CD4-positive, alpha-beta T cell treated with Interleukin-12 subunit alpha and Interleukin-12 subunit beta, for 1 hour (primary cell): ENCODE results near the gene PTPRN2.

Source experiments
- DNase-seq: peaks from one replicate; pipeline ENCODE4 v3.0.0-alpha.2; 2020

The PTPRN2 gene

DNA sequence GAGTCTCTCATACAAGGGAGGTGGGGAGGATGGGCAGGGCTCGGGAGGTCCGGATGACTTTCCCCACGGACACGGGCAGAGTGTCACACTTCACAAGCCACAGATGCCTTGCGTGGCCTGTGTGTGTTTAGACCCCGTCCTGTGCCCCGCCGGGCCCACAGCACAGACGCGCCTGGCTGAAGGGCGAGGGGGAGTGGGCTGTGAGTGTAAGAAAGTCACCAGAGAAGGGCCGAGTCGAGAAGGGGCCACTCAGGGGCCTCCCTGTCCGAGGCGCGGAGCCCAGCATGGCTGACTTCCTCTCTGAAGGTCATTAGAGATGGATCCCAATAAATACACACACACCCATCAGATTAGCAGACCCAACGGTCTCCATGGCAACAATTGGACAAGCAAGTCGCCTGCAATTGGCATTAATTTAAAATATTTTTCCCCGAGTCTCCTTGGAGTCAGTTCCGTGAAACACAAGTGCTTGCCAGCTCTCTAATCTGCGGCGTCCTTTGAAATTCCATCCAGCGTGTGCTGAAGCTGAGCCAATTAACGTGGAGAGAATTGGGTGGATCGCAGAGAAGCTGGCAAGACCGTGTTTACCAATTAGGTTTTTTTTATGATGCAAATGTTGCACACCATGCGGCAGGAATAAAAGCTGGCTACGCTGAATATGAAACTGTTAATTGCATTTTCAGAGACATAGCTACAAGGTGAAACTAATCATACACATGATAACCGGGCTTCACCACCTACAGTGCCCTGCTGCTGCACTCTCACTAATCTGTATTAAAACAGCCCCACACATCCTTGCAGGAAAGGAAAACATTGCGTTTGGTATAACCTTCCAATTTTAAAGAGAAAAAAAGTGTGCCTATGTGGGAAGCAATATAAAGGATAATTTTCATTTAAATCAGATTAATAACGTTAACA is 571.2 kb downstream of the PTPRN2 start:
- no peak for DNase-seq

DNA sequence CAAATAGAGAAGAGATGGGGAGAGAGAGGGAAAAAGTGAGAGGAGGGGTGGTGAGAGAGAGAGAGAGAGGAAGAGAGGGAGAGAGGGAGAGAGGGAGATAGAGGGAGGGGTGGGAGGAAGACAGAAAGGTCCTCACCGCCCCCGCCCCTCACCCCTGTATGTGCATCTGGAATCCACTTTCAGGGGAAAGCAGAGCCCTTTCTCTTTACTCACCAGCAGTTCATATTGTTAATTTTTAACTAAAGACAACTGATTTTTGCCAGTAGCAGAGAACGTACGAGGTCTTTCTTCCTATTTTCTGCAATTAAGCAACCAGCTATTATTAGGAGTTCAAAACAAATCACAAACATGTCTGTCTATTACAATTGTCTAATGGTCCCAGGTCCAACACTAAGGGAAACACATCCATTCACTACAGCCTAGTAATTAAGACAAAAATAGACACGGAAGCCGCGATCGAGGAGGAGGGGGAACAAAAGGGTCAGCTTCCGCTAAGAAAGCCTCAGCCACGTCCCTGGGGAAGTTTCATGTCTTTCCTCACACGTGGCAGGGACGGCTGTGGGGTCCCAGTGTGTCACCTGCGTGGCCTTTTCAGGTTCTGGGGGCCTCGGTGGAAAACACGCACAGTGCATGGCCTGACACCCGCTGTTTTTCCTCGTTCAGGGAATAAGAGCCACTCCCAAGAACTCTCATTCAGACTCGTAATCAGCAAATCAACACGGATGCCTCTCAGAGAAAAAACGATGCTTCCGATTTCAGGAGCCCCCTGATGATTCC is 572.0 kb downstream of the PTPRN2 start:
- no peak for DNase-seq

DNA sequence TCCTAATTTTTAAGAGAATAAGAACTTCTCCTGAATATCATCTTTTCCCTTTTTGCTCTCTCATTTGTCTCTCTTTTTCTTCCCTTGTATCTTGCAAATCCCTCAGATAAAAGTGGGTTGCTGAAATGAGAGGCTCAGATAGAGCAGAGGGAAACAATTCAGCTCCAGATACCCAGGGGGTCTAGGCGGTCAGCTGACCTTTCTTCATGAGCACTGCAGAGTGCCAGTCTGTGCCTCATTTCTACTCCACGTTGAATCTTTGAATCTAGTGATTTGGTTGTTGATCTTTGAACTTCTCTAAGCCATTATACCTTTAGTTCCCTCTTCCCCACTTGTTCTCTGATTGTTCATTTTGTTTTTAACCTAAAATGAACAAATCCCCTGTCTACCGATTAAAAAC is 572.6 kb downstream of the PTPRN2 start:
- DNase-seq: no peak

DNA sequence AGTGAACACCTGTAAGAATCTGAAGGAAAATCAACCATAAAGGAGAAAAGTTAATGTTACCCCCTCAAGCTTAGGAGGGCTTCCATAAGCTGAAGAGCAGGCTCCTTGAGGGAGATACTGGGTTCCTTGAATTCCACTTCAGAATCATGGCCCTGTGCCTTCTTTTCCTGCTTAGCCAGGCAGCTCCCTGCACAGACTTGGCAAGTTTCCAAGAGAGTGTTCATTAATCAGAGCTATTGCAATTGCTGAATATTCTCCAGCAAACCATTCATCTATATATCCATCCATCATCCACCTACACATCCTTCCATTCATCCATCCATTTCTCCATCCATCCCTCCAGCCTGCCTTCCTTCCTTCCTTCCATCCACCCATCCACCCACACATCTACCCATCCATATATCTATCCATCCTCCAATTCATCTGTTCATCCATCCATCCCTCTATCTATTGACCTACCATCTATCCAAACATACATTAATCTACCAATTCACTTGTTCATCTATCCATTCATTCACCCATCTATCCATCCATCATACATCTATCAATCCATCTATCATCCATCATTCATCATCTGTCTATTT is 574.4 kb downstream of the PTPRN2 start:
- DNase-seq: no peak

DNA sequence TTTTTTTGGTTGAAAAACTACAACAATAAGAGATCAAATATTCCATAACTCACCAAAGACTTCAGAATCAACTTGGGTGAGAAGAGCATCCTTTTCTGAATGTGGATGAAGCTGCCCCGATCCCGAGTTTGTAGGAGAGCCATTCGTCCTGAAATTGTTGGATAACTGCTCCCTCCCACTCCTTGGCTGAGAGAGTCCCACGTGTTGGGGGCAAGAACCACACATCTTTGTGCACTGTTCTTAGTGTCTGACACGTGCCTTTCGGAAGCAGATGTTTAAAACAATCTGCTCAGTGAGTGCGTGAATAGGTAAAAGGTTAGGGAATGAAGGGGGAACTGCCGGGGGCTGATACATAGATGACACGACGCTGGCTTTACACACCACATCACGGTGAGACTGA is 575.7 kb downstream of the PTPRN2 start:
- DNase-seq: no peak

DNA sequence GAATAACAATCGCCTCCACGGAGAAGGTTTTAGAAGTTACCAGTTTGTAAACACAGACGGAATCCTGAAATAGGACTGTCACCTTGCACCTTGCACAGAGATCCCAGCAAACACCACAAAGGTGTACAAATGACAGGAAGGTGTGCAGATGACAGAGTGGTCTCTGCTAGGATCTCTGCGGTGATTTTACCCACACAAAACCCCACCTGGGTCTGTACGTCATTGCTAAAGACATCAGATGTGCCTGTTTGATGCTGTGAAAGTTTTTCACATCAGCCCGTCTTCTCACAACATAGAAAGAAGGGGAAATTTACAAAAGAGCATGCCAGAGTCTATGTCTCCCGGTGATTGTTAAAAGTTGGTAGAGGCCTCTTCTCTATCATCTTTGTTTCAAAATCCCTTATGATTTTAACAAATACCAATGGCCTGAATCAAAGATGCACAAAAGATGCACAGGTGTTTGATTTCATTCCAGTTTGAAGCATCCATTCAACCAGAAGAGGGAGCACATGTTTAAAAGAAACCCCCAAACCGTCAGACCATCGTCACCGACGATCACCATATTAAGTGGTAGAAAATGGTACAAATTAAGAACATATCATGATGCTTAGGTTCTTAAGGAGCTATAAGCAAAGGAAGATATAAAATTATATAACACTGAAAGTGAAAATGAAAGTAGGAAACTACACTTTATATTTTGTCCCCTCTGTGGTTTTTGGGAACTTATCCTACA is 576.5 kb downstream of the PTPRN2 start:
- no peak for DNase-seq

DNA sequence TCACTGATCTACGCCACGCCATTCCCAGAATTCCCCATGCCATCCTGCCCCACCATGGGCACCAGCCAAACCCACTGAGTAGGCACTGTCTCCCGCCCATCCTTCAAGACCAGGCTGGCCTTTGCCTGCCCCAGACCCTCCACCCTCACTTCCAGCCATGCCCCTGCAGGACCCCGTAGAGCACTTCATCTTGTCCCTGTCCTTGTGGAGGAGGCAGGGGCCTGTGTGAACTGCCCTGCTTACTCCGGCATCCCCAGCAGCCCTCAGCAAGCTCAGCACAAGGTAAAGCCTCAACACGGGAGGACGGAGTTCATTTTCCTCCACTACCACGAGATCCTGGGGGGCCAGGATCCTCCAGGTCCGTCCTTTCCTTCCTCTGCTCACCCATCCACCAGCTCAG is 577.7 kb downstream of the PTPRN2 start:
- no peak for DNase-seq

DNA sequence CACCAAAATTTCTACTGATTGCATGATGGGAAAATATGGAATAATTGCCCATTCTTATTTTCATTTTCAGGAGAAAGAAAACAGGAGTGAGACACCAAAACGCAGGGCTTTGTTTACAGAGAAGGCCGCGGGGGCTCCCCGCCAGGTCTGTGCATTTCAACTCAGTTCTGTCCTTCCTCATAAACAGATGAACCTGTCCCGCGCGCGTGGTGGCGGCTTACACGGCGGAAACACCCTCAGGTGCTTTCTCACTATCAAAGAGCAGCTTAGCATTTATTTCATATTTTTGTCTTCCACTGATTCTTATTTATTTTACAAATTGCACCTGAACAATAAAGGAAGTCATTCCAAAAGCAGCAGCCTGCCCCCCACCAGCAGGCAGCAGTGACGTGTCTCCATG is 579.4 kb downstream of the PTPRN2 start:
- no peak for DNase-seq

DNA sequence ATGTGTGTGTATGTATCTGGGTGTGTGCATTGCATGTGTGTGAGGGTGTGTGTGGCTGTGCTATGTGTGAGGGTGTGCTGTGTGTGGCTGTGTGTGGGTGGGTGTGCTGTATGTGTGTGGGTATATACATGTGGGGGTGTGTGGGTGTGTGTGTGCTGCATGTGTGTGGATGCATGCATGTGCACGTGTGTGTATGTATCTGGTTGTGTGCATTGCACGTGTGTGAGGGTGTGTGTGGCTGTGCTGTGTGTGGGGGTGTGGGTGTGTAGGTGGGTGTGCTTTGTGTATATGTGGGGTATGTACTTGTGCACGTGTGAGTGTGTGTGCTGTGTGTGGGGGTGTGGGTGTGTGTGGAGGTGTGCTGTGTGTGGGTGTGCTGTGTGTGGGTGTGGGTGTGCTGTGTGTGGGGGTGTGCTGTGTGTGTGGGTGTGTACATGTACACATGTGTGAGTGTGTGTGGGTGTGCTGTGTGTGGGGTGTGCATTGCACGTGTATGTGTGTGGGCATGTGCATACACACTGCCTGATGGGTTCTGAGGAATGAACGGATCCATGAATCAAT is 579.8 kb downstream of the PTPRN2 start:
- no peak for DNase-seq

DNA sequence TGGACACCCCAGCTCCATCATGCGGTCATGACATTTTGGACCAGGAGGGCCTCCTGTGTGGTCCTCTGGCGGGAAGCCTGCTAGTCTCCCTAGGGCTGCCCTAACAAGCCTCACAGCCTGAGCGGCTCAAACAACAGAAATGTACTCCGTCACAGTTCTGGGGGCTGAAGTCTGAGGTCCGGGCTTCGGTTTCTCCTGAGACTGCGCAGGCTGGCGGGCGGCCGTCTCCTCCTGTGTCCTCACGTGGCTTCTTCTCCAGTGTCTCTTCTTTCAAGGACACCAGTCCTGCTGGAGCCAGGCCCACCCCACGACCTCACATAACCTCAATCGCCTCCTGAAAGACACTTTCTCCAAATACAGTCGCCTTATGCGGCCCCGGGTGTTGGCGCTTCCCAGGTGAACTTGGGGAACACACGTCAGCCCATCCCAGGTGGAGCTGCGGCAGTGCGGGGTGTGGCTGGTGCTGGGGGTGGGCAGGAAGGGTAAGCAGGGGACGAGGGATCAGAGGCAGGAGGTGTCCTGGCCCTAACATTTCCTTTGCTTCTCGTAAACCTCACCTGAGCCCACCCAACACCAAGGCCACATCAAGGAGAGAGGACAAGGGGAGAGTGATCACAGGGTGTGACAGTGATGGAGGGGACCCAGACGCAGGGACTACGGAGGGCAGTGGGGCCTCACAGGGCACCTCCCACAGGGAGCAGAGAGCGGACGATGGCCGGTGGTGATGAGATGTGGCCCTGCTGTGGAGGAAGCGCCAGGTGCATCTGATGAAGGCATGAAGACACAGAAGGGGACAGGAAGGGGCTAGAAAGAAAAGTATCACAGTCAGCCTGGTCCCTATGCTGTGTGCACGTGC is 580.6 kb downstream of the PTPRN2 start:
- no peak for DNase-seq

DNA sequence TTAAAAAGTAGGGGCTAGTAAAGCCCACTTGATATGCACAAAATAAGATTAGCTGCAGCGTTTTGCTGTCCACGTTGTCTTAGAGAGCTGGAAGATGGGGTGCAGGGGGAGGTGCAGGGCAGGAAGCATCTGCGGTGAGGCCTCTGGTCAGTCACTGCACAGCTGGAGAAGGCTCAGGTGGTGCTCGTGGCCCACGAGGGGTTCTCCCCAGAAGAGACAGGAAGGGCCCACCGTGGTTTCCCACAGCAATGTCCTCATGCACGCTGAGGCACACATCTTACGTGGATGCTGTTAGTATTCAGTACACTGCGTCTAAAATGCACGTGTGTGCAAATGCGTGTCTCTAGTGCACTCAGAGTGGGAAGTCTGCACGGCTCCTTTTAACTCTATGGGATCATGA is 582.1 kb downstream of the PTPRN2 start:
- no peak for DNase-seq

DNA sequence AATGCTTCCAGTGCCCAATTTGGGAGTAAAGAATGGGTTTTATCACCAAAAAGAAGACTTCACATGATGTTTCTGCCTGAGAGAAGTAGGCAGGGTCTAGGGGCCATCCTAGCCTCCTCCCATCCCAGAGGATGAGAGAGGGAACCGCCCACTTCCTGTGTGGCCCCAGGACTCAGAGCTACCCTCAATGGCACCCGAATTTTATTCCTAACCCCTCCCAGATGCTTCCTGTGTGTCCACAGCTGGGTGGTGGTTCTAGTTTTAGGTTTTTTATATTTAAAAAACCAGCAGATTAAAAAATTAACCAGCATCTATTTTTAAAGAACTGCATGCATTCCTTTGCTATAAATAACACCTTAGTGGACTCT is 583.5 kb downstream of the PTPRN2 start:
- DNase-seq: no peak

DNA sequence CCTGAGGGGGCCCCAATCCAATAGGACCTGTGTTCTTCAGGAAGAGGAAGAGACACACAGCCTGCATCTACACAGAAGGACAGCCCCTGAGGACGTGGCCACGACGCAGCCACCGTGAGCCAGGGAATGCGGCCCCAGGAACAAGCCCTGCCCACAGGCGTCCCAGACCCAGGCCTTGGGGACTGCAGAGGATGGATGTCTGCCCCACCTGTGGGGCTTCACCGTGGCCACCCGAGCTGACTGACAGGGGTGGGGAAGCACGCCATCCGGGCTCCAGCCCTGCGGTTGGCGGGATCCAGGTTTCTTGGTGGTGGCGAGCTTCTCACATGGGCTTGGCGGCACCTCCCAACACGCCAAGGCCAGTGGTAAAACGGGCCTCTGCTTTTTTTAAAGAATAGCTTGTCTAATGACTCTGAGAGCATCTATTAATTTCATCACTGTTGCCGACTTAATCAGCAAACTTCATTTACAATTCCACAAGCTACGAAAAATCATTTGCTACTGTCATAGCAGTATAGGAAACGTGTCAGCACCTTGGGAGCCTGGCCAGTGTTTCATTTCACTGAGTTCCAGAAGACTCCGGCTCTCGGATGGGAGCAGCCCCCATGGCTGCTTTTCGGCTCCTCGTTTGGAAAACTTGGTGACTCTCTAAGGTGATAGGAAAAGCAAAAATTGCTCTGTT is 584.0 kb downstream of the PTPRN2 start:
- no peak for DNase-seq

DNA sequence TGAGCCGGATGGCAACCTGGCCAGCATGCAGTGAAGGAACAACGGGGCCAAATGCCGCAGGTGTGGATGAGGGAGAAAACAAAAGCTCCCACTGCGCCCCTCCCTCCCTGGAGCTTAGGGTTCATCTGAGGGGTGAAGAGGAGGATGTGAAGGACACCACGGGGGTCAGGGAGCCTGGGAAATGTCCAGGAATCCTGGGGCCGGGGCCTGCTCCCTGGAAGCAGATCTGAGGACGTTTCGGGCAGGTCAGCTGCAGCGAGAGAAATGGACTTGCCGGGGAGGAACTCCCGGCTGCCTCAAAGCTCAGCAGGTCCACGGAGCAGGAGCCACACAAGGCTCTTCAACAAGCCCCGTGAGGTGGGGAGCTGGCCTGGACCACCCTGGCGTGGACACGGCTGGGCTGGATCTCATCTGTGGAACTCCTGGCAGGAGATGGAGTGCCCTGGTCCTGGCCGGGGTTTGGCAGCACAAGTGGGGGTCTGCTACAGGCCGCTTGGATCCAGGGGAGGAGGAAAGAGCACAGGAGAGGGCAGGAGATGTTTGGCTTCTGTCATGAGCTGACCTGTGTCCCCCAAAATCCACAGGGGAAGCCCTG is 585.0 kb downstream of the PTPRN2 start:
- no peak for DNase-seq

DNA sequence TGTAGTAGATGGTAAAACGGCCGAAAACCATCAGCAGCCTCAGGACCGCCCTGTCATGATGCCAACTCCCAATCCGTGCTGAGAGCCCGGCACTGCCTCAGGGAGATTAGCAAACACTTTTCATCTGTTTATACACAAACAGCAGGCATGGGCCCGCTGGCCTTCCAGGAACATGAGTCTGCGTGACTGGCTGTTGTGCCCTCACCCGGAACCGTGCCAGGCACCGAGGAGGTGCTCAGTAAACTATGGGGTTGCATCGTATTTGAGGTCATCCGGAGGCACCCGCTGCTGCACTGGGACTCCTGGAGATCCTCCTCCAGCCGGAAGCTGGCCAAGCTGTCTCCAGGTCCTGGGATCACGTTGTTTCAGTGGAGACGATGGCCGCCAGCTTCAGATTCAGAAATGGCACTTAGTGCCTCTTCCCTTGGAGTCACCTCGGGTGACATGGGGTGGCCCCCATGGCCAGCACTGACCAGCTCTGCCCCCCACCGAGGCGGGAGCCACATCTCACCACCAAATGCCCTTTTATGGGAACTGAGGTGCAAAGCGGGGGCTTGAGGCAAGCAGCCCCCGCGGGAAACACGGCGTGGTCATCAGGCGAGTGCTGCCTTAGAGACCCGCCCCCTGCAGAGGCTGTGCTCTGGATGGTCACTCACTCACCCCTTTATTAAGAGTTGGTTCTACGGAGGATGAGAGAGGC is 585.9 kb downstream of the PTPRN2 start:
- no peak for DNase-seq

DNA sequence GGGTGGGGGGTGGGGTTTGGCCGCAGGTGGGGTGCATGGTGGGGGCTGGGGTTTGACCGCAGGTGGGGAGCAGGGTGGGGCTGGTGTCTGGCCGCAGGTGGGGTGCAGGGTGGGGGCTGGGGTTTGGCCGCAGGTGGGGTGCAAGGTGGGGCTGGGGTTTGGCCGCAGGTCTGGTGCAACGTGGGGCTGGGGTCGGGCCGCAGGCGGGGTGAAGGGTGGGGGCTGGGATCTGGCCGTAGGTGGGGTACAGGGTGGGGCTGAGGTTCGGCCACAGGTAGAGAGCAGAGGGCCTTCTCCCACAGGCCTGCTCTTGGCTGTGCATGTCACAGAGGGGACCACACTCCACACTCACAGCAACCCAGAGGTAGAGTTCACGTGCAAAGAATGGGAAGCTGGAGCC is 586.6 kb downstream of the PTPRN2 start:
- no peak for DNase-seq

DNA sequence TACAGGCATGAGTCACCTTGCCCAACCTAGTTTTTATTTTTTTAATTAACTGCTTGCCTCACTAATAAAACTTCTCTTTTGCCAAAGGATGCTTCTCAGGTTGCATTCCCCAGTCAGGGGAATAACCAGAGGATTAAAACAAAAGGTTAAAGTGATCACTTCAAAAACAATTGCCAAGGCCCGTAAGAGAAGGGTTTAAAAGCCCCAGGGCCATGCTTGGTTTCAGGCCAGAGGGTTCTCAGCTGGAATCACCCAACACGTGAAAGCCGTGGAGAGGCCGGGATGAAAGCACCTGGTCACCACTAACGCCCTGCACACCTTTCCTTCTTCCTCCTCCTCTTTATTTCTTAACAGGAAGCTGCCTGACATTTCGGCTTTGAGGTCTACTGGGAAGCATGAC is 587.5 kb downstream of the PTPRN2 start:
- DNase-seq: no peak

DNA sequence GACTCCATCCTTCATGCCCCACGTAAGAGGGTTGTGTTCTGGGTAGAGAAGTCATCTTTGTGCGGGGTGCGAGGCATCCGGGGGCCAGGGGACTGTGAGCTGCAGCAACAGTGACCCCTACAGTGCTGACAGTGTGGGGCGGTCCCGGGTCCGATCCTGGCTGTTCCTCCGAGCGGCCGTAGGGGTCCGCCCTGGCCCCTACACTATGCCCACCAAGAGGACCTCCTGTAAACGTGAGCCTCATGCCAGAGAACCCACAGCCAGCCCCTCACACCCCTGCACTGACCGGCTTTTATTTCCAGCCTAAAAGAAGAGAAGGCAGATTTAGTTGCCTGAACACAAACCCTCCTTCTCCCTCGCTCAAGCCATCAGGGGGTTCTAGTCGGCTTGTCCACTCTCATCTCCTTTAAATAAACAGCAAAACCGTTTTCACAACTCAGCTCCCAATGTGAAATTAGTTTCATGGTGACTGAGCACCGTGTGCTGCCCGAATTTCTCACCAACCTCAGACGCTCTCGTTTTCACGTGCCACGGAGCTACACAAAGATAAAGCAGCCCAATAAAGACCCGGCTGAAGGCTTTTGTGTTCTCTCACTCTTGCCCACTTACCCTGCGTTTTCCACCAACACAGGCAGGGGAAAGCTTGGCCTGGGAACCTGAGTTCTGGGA is 588.6 kb downstream of the PTPRN2 start:
- no peak for DNase-seq

DNA sequence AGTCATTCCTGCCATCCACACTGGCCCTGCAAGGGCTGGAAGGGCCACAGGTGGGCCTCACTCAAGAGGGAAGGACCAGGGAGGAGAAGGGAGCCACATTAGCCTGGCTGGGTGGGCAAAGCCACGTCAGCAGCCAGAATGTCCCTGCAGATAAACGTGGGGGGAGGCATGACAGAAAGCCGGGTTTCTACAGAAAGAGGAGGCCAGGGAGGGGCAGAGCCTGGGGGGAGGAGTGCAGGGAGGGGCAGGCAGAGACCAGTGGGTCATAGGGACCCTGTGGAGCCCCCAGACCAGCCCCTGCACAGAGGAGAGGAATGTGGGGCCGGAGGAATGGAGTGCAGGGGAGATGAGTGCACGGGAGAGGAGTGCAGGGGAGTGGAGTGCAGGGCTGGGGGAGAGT is 590.2 kb downstream of the PTPRN2 start:
- DNase-seq: no peak

DNA sequence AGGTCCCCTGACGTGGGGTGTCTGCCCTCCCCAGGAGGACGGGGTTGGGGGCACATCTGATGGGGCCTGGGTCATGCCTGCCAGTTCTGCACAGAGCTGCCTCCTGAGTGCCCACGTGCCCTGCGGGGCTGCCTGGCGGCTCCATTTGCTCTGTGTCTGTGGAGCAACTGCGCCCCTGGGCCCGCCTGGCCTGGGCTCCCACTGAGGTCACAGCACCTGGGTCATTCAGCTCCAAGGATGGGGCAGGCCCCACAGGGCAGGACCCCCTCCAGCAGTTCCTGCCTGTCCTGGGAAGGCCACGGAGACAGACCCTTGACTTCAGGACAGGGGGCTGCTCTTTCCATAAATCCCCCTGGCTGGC is 590.6 kb downstream of the PTPRN2 start:
- no peak for DNase-seq
